Measurements from ENCODE around the gene C17orf100. TPM values are rescaled to one million over a fixed set of nuclear protein-coding genes. Genes with fewer than 3 reads are reported as not detected.
"Not testable (repeated sequence)": the region's sequence is repeated elsewhere in the genome, so short reads cannot be mapped to it uniquely, and the experiment has no call there.

The C17orf100 gene
- total RNA-seq, 1 donor from 2014 or later = 0.46 TPM

DNA sequence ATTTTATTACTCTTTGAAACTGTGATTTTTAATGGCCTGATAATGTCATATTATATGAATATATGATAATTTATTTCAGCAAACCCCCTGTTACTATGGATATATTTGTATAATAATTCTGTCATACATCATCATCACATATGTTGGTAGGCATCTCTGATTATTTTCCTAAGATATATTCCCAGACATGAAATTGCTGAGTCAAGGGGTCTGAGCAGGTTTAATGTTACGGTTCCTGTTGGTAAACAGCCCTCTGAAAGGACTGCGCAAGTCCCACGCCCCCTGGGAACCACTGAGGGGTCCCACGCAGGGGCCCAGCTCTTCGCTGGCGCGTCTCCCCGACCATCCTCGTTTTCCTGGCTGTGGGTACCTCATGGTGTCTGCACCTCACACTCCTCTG is 37.4 kb downstream of the C17orf100 start:
- Histone ChIP-seq H3K36me3 (ENCODE audit: control insufficient read depth, insufficient read depth, low read length) (no peaks in the 10 kb centered on the region), H3K4me3 (ENCODE audit: low read depth, low read length) (no peak overlapping the region), H3K27me3 (ENCODE audit: control insufficient read depth, insufficient read depth, low read length) (peaks cover 5% of the 10 kb centered on the region)
- no peak for TF ChIP-seq CTCF (IDR thresholded peaks at IDR 0.05; ENCODE audit: insufficient read depth, low read length, poor library complexity, severe bottlenecking)
- DNase-seq (ENCODE audit: low read depth) = no peak

- no peaks in the 10 kb centered on the region for H3K36me3 ChIP-seq (ENCODE audit: control insufficient read depth, insufficient read depth, low read length)
These were observed 39.1 kb downstream of the C17orf100 start for GRCh38 chr17:6690641-6691040.

GRCh38 chr17:6691546-6691945 is 40.0 kb downstream of the C17orf100 start:
- no peak overlapping the region for H3K4me3 ChIP-seq (ENCODE audit: low read depth, low read length)
- peaks cover 3% of the 10 kb centered on the region for H3K27me3 ChIP-seq (ENCODE audit: control insufficient read depth, insufficient read depth, low read length)
- H3K36me3 ChIP-seq (ENCODE audit: control insufficient read depth, insufficient read depth, low read length) = no peaks in the 10 kb centered on the region
- TF ChIP-seq CTCF (IDR thresholded peaks at IDR 0.05; ENCODE audit: insufficient read depth, low read length, poor library complexity, severe bottlenecking) = no peak
- DNase-seq (ENCODE audit: low read depth) = no peak

More at GRCh38 chr17:6690641-6691040, 39.1 kb downstream of the C17orf100 start:
- peaks cover 5% of the 10 kb centered on the region for H3K27me3 ChIP-seq (ENCODE audit: control insufficient read depth, insufficient read depth, low read length)
- DNase-seq (ENCODE audit: low read depth) = no peak
- TF ChIP-seq CTCF (IDR thresholded peaks at IDR 0.05; ENCODE audit: insufficient read depth, low read length, poor library complexity, severe bottlenecking) = no peak
- no peak overlapping the region for H3K4me3 ChIP-seq (ENCODE audit: low read depth, low read length)

- not testable (repeated sequence) for H3K36me3 ChIP-seq (ENCODE audit: control insufficient read depth, insufficient read depth, low read length); H3K4me3 ChIP-seq (ENCODE audit: low read depth, low read length); DNase-seq (ENCODE audit: low read depth); H3K27me3 ChIP-seq (ENCODE audit: control insufficient read depth, insufficient read depth, low read length)
These were observed 40.4 kb downstream of the C17orf100 start for GRCh38 chr17:6691958-6692357.

GRCh38 chr17:6695051-6695450 is 43.5 kb downstream of the C17orf100 start:
- Histone ChIP-seq H3K27me3 (ENCODE audit: control insufficient read depth, insufficient read depth, low read length) (peaks cover 3% of the 10 kb centered on the region), H3K36me3 (ENCODE audit: control insufficient read depth, insufficient read depth, low read length) (no peaks in the 10 kb centered on the region), H3K4me3 (ENCODE audit: low read depth, low read length) (no peak overlapping the region)
- no peak for TF ChIP-seq CTCF (IDR thresholded peaks at IDR 0.05; ENCODE audit: insufficient read depth, low read length, poor library complexity, severe bottlenecking)
- no peak for DNase-seq (ENCODE audit: low read depth)

GRCh38 chr17:6695565-6695964 is 44.0 kb downstream of the C17orf100 start:
- TF ChIP-seq CTCF (IDR thresholded peaks at IDR 0.05; ENCODE audit: insufficient read depth, low read length, poor library complexity, severe bottlenecking) = no peak
- no peak for DNase-seq (ENCODE audit: low read depth)
- no peak overlapping the region for H3K4me3 ChIP-seq (ENCODE audit: low read depth, low read length)
- peaks cover 3% of the 10 kb centered on the region for H3K27me3 ChIP-seq (ENCODE audit: control insufficient read depth, insufficient read depth, low read length)
- no peaks in the 10 kb centered on the region for H3K36me3 ChIP-seq (ENCODE audit: control insufficient read depth, insufficient read depth, low read length)
